K562 (cell line): Measurements from ENCODE around the gene NAA15. TPM values are rescaled to one million over a fixed set of nuclear protein-coding genes. Genes with fewer than 3 reads are reported as not detected.
A peak's percentile ranks its signal among the peaks of the same experiment; 100 is the strongest.

ENCODE experiments used
- ELF1 ChIP-seq: fragments of 200-800 bp; sonication (Bioruptor generic); IDR thresholded peaks from 2 replicates; pipeline ENCODE4 v1.6.1; 2016; ENCODE audit warnings: missing genetic modification characterization, missing compliant biosample characterization
- RREB1 ChIP-seq: fragments of 250-450 bp; sonication (Bioruptor Pico); IDR thresholded peaks from 2 replicates; pipeline ENCODE4 v1.4.0; 2020
- TOE1 ChIP-seq, 2 experiments: fragments of 450-650 bp in 1 of 2; sonication (generic) in 1 of 2; formaldehyde crosslinking in 1 of 2; IDR thresholded peaks; 2 replicates each; pipeline versions ENCODE4 v1.7.1 to v1.8.0; 2016 to 2022; ENCODE audit warnings: borderline replicate concordance in 2 of 2, mild to moderate bottlenecking in 2 of 2, antibody characterized with exemption in 1 of 2, inconsistent platforms in 1 of 2, low read depth in 1 of 2, missing genetic modification reagents in 1 of 2, moderate library complexity in 1 of 2
- USF1 ChIP-seq: sonication (generic); formaldehyde crosslinking; IDR thresholded peaks from 2 replicates; pipeline ENCODE4 v1.9.0; 2022; ENCODE audit warnings: mild to moderate bottlenecking, missing genetic modification reagents
- polyA plus RNA-seq, 8 experiments: library from polyadenylated mRNA; depleted of rRNA in 4 of 8; stranded (reverse) in 5 of 8; unstranded in 3 of 8; fragments of >200 nt; fragmentation: Nextera tagmentation in 2 of 8; fragmentation: Illumina TruSeq in 1 of 8; extraction: Ambion mirVana in 2 of 8; extraction: Trizol in 1 of 8; gene quantifications; 2 replicates each; pipeline versions ENCODE4 v1.2.1 to v1.2.3, GENCODE V29; 2011 to 2014; ENCODE audit warnings: inconsistent platforms in 1 of 8, missing spikeins in 1 of 8
- total RNA-seq, 7 experiments: library from RNA; depleted of rRNA in 6 of 7; stranded (reverse); fragments of >200 nt in 6 of 7; fragmentation: Illumina TruSeq in 2 of 7; extraction: Trizol in 2 of 7; gene quantifications; 2 replicates each; pipeline versions ENCODE4 v1.2.1 to v1.2.3, GENCODE V29; 2011 to 2021; ENCODE audit warnings: low replicate concordance in 1 of 7
- TF ChIP-seq, protein P1 (sequence below): fragments of 450-650 bp; IDR thresholded peaks from 2 replicates; pipeline ENCODE4 v1.6.1; 2016; ENCODE audit warnings: missing biosample characterization, missing genetic modification characterization
- TF ChIP-seq, protein P2 (sequence below): fragments of 450-650 bp; conservative IDR thresholded peaks from 2 replicates; pipeline ENCODE4 v1.6.1; 2016; ENCODE audit warnings: missing genetic modification characterization, low read depth, mild to moderate bottlenecking, control low read depth, missing compliant biosample characterization
- TF ChIP-seq, protein P3 (sequence below), 2 experiments: fragments of 450-650 bp in 1 of 2; IDR thresholded peaks; 2 replicates each; pipeline ENCODE4 v1.6.1; 2011 to 2017; ENCODE audit warnings: low read depth in 2 of 2, antibody characterized with exemption in 1 of 2, borderline replicate concordance in 1 of 2, low read length in 1 of 2, mild to moderate bottlenecking in 1 of 2, mixed read lengths in 1 of 2; ENCODE audit not compliant: control insufficient read depth in 1 of 2

Gene NAA15
- total and polyA plus RNA-seq, 9 of the 15 experiments (the other 6 are each of a cell fraction or from before 2014, with no cell fraction given), result 37.8 to 117 (median 63.2) TPM

DNA sequence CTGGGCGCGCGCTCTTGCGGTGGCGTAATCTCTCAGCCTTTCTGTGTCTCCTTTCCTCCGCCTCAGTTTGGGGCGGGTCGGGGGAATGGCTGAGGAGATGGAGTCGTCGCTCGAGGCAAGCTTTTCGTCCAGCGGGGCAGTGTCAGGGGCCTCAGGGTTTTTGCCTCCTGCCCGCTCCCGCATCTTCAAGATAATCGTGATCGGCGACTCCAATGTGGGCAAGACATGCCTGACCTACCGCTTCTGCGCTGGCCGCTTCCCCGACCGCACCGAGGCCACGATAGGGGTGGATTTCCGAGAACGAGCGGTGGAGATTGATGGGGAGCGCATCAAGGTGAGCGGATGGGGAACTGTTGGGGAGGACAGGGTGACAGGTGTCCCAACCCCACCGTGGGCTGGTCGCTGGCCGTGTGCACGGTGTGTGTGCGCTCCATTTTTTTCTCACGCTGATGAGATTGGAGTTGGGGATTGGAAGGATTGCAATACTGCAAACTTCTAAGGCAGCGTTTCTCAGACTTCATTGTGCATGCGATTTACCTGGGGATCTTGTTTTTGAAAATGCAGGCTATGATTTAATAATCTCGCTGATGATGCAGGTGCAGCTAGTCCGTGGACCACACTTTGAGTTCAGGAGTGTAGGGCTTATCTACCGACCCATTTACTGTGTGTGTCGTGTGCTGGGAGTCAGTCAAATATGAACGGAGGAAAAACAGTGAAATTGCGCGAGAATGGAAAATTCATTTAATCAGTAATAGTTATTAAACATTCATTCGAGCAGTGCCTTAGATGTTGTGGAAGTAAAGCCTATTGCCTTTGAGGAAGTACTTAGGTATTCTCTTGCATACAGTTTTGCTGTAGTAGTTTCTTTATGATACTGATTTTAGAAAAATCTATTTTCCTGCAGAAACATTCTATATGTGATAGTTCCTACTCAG, 153.1 kb downstream of the NAA15 start, which contains the start of gene RAB33B (continued):
- 0 out of 2 replicates have a peak, but pooled peaks have one; percentile 31 for TF ChIP-seq RREB1 (CRISPR knock-in tag)
- TF ChIP-seq, protein P1, sequence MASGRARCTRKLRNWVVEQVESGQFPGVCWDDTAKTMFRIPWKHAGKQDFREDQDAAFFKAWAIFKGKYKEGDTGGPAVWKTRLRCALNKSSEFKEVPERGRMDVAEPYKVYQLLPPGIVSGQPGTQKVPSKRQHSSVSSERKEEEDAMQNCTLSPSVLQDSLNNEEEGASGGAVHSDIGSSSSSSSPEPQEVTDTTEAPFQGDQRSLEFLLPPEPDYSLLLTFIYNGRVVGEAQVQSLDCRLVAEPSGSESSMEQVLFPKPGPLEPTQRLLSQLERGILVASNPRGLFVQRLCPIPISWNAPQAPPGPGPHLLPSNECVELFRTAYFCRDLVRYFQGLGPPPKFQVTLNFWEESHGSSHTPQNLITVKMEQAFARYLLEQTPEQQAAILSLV, result no peak
- TF ChIP-seq, protein P2, sequence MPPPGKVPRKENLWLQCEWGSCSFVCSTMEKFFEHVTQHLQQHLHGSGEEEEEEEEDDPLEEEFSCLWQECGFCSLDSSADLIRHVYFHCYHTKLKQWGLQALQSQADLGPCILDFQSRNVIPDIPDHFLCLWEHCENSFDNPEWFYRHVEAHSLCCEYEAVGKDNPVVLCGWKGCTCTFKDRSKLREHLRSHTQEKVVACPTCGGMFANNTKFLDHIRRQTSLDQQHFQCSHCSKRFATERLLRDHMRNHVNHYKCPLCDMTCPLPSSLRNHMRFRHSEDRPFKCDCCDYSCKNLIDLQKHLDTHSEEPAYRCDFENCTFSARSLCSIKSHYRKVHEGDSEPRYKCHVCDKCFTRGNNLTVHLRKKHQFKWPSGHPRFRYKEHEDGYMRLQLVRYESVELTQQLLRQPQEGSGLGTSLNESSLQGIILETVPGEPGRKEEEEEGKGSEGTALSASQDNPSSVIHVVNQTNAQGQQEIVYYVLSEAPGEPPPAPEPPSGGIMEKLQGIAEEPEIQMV (tag), result peak; percentile 69
- no peak for TF ChIP-seq USF1 (CRISPR knock-in tag)
- TF ChIP-seq ELF1 (tag), result no peak
- TF ChIP-seq, protein P3, sequence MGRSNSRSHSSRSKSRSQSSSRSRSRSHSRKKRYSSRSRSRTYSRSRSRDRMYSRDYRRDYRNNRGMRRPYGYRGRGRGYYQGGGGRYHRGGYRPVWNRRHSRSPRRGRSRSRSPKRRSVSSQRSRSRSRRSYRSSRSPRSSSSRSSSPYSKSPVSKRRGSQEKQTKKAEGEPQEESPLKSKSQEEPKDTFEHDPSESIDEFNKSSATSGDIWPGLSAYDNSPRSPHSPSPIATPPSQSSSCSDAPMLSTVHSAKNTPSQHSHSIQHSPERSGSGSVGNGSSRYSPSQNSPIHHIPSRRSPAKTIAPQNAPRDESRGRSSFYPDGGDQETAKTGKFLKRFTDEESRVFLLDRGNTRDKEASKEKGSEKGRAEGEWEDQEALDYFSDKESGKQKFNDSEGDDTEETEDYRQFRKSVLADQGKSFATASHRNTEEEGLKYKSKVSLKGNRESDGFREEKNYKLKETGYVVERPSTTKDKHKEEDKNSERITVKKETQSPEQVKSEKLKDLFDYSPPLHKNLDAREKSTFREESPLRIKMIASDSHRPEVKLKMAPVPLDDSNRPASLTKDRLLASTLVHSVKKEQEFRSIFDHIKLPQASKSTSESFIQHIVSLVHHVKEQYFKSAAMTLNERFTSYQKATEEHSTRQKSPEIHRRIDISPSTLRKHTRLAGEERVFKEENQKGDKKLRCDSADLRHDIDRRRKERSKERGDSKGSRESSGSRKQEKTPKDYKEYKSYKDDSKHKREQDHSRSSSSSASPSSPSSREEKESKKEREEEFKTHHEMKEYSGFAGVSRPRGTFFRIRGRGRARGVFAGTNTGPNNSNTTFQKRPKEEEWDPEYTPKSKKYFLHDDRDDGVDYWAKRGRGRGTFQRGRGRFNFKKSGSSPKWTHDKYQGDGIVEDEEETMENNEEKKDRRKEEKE (IDR thresholded peaks at IDR 0.05; ENCODE audit: borderline replicate concordance in 1 of 2, control insufficient read depth in 1 of 2, low read depth in 2 of 2, low read length in 1 of 2), result no peak
- peak; percentile 13; the same call in 1 of the 2 replicates for TF ChIP-seq TOE1 (IDR thresholded peaks at IDR 0.05; ENCODE audit: borderline replicate concordance)
- 0 out of 2 replicates have a peak, but pooled peaks have one; percentile 33 for TF ChIP-seq TOE1 (CRISPR knock-in tag; IDR thresholded peaks at IDR 0.05; ENCODE audit: borderline replicate concordance, low read depth)
